DMS153 treated with DMSO at 0.1 percent for 48 hours (cell line): ENCODE measurements around the gene SRGAP1.
"Not testable (repeated sequence)": the region's sequence is repeated elsewhere in the genome, so short reads cannot be mapped to it uniquely, and the experiment has no call there.

ENCODE experiments used
- DNase-seq: peaks from one replicate; lab custom pipeline; 2025; ENCODE audit not compliant: unreplicated experiment; lab: John Stamatoyannopoulos, UW

The SRGAP1 gene

DNA sequence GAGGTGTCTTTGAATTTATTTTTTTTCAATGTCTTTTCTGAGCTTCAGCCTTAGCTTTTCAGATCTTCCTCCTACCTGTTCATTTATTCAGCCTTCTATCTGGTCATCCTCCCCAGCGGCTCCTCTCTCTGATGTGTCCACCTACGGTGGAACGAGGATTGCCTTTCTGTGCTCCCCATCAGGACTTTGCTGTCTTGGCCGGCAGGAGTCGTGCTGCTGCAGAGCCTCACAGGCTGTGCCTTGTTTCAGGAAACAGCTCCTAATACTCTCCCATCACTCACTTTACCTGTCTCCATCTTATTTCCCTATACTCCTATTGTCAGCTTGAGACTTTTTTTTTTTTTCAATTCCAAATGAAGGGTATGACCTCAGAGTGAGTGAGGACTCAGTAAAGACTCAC lies 300.7 kb downstream of the SRGAP1 start:
- DNase-seq: no peak

DNA sequence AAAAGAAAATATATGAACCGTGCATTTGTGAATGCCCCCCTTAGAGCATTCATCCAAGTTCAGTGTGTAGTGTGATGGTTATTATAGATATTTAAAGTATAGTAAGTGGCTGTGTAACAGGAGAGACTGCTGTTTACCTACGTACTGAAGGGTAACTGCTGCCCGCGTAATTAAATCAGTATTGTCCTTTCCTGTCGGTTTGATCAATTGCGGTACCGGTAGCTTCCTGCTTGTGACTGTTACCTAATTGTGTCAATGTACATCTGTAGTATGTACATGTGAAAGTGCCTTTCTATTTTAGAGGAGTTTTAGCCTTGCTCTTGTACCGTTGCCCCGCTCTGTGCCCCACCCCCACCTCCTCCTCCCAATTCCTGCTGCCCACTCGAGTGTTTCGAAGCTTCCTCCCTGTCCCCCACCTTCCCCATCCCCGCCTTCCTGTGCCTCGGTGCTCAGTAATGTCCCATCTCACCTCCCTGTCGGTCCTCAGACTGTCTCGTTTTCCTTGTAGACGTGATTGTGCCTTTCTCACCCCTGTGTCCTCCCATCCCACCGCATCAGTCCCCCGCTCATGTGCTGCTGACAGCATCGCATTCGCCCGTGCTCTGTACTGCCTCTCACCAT lies 302.6 kb downstream of the SRGAP1 start:
- DNase-seq: peak; percentile 73

DNA sequence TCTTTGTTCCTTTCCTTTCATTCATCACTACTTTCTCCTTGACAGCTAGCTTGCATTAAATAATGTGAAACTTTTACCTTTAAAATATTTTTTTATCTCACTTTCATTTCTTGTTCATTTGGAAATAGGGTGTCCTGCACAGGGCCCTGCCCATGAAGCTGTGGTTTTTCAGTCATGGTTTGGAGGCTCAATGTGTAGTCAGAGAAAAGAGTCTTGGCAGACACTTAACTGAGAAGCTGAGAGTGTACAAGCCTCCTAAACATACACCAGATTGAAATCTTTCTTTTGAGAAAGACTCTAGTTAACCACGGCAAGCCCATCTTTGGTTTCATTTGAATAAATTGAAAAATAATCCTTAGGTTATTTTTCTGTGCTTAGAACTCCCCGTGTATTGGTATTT lies 303.4 kb downstream of the SRGAP1 start:
- DNase-seq: no peak

DNA sequence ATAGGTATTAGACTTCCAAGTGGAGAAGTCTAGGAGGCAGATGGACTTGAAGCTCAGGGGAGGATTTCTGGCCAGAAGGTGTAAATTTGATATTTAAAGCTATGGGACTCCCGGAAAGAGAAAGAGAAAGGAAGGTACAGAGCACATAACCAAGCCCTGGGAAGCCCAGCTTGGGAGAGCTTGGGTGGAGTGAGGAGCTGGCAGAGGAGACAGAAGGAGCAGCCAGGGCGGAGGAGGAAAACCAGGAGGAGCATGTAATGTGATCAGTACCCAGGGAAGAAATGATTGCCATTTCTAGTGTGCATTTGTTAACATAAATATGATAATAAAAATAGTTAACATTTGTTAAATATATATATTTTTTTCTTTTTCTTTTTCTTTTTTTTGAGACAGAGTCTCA lies 310.2 kb downstream of the SRGAP1 start:
- DNase-seq: no peak

DNA sequence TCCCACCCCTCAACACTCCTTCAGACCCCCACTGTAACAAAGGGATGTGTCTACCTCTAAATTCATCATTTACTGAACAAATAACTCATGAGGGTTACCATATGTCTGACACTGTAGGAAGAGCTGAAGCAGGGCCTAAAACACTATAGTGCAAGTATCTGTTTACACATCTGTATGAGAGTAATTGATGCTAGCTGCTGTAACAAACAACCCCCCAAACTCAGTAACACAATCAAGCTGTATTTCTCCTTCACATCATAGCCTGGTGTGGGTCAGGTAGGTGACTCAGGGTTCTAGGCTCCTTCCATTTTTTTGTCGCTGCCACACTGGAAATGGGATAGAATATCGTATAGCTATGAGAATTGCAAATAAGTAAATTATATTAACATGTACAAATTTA lies 312.6 kb downstream of the SRGAP1 start:
- no peak for DNase-seq

DNA sequence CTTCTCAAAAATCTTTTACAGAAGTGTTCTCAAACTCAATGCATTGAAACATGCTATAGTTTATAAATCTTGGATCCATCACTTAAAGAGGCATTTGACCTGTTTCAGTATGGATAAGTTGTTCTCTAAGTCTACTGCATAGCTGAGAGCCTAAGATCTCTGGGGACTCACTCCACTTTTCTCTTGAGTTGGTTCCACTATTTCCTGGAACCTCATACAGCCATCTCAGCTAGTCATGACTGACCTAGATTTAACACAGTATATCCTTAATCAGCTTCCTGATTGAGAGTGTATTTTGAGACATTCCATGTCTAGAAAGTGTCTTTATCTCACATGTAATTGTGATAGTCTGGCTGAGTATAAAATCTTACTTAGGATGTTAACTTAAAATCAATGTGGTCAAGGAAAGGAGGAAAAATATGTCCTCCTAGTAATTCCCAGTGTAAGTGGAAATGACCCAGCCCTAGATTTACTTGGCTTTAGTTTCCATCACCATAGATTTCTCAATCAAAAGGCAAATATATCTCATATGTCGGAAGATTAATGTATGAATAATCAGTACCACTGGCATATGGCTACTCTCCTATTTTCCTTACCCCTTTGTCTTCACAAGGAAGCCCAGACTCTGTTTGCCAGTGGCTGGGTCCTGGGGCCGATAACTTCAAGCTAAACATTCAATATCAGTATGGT lies 315.7 kb downstream of the SRGAP1 start:
- no peak for DNase-seq

DNA sequence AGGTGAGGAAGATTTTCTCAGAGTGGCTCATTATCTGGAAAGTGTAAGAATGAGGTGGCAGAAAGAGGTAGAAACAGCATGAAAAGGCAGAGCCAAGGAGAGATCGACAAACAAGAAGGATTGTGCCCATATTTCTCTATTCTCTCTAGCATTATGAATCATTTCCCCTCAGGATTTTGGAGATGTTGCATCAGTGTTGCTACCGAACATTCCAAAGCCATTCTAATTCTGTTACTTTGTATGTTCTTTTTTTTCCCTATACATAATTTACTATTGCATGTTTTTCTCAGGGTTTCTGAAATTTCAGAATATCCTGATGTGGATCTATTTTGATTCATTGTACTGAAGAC lies 316.2 kb downstream of the SRGAP1 start:
- DNase-seq: no peak

DNA sequence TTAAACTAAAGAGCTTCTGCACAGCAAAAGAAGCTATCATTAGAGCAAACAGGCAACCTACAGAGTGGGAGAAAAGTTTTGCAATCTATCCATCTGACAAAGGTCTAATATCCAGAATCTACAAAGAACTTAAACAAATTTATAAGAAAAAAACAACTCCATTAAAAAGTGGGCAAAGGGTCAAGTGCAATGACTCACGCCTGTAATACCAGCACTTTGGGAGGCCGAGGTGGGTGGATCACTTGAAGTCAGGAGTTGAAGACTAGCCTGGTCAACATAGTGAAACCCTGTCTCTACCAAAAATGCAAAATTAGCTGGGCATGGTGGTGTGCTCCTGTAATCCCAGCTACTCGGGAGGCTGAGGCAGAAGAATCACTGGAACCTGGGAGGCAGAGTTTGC lies 322.1 kb downstream of the SRGAP1 start:
- DNase-seq: not testable (repeated sequence)

DNA sequence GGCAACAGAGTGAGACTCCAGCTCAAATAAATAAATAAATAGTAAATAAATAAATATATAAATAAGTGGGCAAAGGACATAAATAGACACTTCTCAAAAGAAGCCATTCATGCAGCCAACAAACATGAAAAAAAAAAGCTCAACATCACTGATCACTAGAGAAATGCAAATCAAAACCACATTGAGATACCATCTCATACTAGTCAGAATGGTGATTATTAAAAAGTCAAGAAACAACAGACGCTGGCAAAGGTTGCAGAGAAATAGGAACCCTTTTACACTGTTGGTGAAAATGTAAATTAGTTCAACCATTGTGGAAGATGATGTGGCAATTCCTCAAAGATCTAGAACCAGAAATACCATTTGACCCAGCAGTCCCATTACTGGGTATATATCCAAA lies 322.5 kb downstream of the SRGAP1 start:
- not testable (repeated sequence) for DNase-seq

DNA sequence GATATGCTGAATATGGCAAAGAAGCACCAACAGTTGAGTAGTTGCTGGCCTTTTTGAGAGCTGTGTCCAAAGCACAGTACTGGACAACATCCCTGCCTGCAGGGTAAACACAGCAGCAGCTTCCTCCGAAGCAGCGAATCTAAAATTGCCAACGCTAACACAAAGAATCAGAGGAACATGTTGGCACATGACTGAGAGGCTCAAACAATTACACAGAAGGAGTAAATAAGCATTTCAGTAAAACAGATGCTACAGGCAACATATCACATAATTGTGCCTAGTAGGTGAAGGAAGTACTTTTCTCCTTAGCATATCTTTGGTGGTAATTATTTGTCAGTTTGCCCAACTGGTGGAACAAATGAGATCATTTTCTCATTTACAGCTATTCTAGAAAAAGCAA lies 325.5 kb downstream of the SRGAP1 start:
- peak; percentile 32 for DNase-seq

DNA sequence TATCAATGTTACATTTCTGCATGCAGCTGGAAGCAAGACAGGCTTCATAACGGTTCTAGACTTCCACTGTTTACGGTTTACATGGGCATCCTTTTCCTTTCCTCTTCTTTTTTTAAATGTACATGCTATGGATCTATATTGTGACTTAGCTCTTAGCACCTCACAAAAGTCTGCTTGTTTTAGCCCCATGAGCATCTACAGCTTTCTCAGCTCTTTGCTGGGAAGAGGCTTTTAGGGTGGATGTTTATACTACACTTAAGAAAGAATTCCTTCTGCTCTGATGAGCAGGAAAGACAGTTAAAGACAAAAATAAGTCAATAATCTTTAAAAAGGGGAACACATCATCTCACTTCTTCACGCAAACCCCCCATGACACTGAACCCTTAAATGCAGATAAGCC lies 326.2 kb downstream of the SRGAP1 start:
- DNase-seq: no peak

DNA sequence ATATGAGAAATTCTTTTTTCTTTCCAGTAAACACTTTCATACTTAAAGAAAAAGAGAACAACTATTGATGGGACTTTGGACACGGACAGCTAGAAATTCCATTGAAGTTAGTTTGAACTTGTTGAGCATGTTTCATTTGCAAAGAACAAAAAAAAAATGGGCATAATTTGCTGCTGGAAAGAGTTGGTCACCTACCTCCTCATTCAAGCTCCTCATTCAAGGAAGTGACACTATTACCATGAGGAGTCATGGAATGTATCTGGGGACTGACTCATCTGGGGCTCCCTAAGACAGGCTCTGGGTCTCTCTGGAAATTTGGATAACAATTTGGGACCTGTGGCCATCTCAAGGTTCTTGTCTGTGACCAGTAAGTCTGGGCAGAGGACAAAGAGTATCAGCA lies 327.2 kb downstream of the SRGAP1 start:
- no peak for DNase-seq

DNA sequence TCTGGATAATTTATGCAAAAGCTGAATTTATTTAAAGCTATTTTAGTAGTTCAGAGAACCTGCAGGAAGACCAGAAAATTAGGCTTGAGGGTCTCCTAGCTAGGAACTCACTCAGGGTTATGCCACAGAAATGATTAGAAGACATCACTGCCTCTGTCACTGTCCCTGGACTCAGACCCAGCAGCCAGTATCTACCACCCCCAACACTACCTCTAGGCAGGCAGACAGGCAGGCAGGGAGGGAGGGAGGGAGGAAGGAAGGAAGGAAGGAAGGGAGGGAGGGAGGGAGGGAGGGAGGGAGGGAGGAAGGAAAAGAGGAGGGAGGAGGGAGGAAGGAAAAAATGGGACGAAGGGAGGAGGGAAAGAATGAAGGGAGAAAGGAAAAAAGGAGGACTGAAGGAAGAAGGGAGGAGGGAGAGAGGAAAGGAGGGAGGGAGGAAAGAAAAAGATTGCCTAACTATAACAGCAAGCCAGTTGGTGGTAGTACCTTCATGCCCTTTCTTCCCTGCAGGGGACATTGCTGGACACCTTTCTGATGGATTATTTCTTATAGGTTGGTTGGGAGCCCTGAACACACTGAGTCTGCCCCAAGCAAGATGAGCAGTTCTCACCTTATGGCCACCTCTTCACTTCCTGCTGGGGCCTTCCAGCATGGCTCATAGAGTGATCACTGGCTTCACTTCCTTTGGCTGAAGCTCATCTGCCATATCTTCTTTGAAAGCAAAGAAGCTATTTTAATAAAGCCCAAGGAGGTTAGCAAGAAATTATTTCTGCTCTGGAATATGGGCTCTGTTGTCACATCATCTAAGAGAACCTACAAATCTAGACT lies 327.9 kb downstream of the SRGAP1 start:
- DNase-seq: no peak

DNA sequence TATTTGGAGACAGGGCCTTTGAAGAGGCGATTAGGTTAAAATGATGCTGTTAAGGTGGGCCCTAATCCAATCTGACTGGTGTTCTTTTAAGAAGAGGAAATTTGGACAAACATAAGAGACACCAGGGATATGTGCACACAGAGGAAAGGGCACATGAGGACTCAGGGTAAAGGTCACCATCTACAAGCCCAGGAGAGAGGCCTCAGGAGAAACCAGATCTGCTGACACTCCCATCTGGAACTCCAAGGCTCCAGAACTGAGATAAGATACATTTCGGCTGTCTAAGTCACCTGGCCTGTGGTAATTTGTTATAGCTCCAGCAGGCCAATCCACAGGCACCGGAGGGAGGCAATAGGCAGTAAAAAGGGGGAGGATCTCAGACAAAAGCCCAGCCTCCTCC lies 329.0 kb downstream of the SRGAP1 start:
- DNase-seq: no peak

DNA sequence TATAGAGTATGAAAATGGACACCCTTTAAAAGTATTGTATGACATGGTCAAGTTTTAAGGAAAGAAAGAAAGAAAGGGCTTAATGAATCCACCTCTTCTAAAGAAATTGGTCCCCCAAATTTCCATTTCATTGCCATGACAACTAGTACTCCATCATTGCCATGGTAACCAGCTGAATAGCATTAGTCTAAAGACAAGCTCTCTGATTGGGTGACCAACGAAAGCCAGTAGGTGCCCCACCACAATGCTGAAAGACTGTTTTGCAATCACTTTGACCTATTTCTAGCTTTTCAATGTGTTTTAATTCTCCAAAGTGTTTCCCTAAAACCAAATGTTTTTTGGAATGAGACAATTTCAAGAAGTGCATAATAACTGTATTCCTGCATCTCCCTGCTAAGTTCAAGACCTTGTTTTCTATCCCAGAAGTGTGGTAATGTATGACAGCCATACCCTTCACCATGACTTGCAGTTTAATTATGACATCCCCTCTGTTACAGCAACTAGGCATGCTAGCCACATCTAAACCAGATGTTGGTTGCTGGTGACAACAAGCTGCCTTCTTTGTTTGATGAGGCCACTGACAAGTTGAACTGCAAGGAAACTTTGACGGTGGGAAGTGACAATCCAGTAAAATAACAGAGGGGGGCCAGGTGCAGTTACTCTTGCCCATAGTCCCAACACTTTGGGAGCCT lies 330.9 kb downstream of the SRGAP1 start:
- DNase-seq: no peak

DNA sequence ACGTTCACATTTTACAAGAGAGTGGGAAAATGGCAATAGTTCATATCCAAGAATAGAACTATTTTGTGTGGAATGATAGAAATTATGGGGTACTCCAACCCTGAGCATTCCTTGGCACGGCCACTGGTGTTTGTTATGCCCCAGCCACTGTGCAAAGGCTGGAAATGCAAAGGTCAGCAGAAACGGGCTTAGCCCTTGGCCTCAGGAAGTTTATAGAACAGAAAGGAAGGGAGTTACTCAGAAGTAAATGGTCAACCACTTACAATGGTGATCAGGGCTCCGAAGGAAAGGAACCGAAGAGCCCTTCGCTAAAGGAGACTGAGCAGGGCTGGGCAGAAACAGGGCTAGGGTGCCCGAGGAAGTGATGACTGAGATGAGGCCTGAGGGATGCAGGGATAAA lies 332.5 kb downstream of the SRGAP1 start:
- no peak for DNase-seq

DNA sequence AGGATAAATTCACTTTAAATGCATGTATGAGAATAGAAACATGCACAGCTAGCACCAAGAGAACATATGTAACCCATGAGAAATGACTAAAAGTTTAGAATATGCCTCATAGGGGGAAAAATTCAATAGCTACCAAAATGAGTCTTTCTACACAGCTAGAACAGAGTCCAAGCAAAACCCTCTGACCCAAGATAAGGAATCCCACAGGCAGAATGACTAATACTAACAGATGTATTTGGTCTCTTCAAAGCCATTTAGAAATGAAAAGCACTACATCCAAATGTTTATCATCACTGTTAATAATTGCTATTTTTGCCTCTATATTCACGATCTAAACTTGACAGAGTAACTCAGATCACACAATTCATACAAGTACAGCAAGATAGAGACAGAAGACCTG lies 333.6 kb downstream of the SRGAP1 start:
- no peak for DNase-seq

DNA sequence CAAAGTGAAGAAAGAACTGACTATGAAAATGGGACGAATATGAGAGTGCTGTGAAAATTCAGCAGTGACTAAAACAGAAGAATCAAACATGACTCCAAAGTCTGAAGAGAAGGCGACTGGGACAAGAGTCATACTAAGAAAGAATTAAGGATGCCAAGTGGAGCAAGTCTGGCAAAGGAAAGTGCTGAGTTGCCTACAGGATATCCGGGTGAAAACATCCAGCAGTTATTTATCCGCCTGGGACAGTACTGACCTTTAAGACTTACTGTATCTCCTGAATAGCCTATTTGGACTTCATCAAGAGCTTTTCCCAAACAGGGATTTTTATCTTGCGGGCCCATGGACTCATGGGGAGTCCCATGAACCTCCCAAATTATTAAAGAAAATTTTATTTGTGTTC lies 336.5 kb downstream of the SRGAP1 start:
- DNase-seq: no peak

DNA sequence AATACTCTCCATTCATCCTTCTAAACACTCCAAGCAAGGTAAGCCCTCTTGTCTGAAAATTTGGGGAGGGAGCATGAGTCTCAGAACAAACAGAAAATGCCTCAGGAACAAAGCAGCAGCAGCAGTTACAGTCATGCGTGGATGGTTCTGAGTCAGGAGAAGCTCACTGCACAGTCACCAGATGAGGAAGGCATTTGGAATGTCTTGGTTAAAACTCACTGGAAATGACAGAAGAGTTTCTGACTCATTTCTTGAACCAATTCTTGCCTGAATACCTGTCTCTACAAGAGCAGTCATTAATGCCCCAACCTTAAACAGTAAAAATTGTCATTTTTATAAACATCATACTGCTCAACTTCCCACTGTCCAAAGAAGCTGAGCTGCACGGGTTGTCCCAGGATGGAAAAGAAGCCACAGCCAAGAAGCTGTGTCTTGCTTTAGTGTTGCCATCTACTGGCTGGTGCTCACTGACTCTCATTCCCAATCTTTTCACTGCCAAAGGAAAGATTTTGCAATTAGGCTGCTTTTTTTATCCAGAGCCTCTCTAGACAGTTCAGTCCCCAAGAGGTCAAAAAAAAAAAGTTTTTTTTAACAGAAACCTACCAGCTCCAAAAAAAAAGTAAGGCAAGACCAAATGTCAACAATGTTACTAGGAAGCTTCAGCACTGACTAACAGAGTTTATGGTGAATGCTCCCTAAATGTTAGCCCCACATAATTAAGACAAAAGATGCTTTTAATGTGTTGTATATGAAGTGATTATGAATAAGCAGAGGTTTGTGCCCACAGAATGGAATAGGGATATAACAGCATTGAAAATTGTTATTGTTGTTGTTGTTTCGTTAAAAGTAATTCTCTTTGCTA lies 337.2 kb downstream of the SRGAP1 start:
- DNase-seq: peak; percentile 37

DNA sequence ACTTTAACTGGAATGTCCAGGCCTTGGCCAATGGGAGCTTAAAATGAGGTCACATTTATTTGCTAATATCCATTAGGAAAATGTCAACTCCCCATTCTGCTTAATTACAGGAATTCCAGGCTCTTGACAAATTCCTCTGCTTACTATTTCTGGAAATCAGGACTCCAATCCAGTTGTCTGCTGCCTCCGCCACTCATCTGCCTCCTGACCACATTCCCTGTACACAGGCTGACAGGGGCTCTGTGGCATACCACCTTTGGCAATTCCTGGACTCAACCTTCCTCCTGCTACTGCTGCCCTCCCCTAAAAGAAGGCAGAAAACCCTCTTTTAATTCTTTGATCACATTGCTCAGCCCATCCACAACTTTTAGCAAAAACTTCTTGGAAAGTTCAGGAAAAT lies 339.7 kb downstream of the SRGAP1 start:
- no peak for DNase-seq

DNA sequence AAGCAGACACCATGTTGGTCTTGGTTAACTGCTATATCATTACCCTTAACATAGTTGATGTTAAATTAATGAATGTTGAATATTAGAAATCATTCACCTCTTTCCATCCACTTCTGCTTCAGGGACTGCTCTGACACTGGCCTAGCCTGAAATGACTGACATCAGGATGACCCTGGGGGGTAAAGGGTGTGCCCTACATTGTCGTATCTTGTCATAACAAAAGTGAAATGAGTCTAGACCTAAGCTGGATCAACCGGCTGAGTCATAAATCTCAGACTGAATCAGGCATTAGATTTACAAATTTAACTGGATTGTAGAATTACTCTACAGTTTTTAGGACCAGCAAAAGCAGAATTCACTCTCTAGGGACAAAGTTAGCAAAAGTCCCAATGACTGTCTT lies 342.3 kb downstream of the SRGAP1 start:
- DNase-seq: no peak
